CD4-positive, alpha-beta T cell treated with Interleukin-15 for 4 hours (primary cell): Measurements from ENCODE around the gene ACAP3.

Experiments used
- DNase-seq: peaks from one replicate; pipeline ENCODE4 v3.0.0-alpha.2; 2020; ENCODE audit warnings: low spot score

ACAP3 gene

GRCh38 chr1:1285102-1285571 is 22.6 kb downstream of the ACAP3 start:
- DNase-seq: no peak

GRCh38 chr1:1284221-1285101 is 23.3 kb downstream of the ACAP3 start:
- DNase-seq: no peak

- no peak for DNase-seq
Observed at GRCh38 chr1:1283821-1284220, 23.9 kb downstream of the ACAP3 start.

GRCh38 chr1:1282998-1283397 is 24.7 kb downstream of the ACAP3 start:
- DNase-seq: no peak

- no peak for DNase-seq
Observed at GRCh38 chr1:1281533-1282321, 26.0 kb downstream of the ACAP3 start.

- no peak for DNase-seq
Observed at GRCh38 chr1:1280782-1281481, 26.8 kb downstream of the ACAP3 start.

GRCh38 chr1:1279028-1279427 is 28.7 kb downstream of the ACAP3 start:
- no peak for DNase-seq

- DNase-seq: no peak
Observed at GRCh38 chr1:1278620-1279019, 29.1 kb downstream of the ACAP3 start.

- no peak for DNase-seq
Observed at GRCh38 chr1:1275836-1276235, 31.9 kb downstream of the ACAP3 start.

GRCh38 chr1:1274931-1275431 is 32.7 kb downstream of the ACAP3 start:
- DNase-seq: no peak

- no peak for DNase-seq
Observed at GRCh38 chr1:1274299-1274930, 33.3 kb downstream of the ACAP3 start.

GRCh38 chr1:1273512-1274298 is 34.0 kb downstream of the ACAP3 start, which contains the start of gene UBE2J2:
Gene UBE2J2, minus strand, starts transcription at chr1:1273854. Its CDS starts 5,862 bp downstream, at chr1:1267992.
- DNase-seq: peak; percentile 91

- no peak for DNase-seq
Observed at GRCh38 chr1:1273209-1273511, 34.6 kb downstream of the ACAP3 start.

- no peak for DNase-seq
Observed at GRCh38 chr1:1272341-1273208, 35.2 kb downstream of the ACAP3 start.

- DNase-seq: no peak
Observed at GRCh38 chr1:1270813-1271212, 36.9 kb downstream of the ACAP3 start.

- no peak for DNase-seq
Observed at GRCh38 chr1:1268284-1268682, 39.4 kb downstream of the ACAP3 start.

GRCh38 chr1:1267488-1268283 is 40.0 kb downstream of the ACAP3 start:
- no peak for DNase-seq

- no peak for DNase-seq
Observed at GRCh38 chr1:1264868-1265272, 42.9 kb downstream of the ACAP3 start.

GRCh38 chr1:1264026-1264425 is 43.7 kb downstream of the ACAP3 start:
- no peak for DNase-seq
